Measurements from ENCODE around the gene ZSCAN25.

Gene ZSCAN25

GRCh38 chr7:99618726-99619125, 2.0 kb downstream of the ZSCAN25 start:
- Histone ChIP-seq H3K9ac (ENCODE audit: low read length) (no peak overlapping the region), H3K27me3 (ENCODE audit: control insufficient read depth, insufficient read depth, low read length) (no peaks in the 10 kb centered on the region), H3K36me3 (ENCODE audit: control insufficient read depth, insufficient read depth, low read length) (peaks cover 56% of the 10 kb centered on the region), H3K9me3 (ENCODE audit: control insufficient read depth, insufficient read depth, low read depth, low read length) (no peaks in the 10 kb centered on the region), H3K4me1 (ENCODE audit: control insufficient read depth, insufficient read depth, low read length) (peaks cover 9% of the 10 kb centered on the region; the same call in 1 of the 2 replicates), H3K27ac (ENCODE audit: low read depth, low read length) (no peak overlapping the region), H3K4me3 (ENCODE audit: low read depth, low read length) (no peak overlapping the region)

DNA sequence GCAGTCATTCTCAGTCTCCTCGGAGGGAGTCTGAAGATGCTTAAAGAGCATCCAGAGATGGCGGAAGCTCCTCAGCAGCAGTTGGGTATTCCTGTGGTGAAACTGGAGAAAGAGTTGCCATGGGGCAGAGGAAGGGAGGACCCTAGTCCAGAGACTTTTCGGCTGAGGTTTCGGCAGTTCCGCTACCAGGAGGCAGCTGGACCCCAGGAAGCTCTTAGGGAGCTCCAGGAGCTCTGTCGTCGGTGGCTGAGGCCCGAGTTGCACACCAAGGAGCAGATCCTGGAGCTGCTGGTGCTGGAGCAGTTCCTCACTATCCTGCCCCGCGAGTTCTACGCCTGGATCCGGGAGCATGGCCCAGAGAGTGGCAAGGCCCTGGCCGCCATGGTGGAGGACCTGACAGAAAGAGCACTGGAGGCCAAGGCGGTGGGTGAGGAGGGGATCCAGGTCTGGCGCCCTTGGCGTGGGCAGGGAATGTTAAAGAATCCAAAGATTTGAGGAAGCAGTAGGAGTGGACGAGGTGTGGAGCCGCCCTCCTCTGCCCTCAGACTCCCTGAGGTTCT, 2.9 kb downstream of the ZSCAN25 start:
- Histone ChIP-seq H3K36me3 (ENCODE audit: control insufficient read depth, insufficient read depth, low read length) (peaks cover 65% of the 10 kb centered on the region), H3K9ac (ENCODE audit: low read length) (no peak overlapping the region), H3K27me3 (ENCODE audit: control insufficient read depth, insufficient read depth, low read length) (no peaks in the 10 kb centered on the region), H3K4me3 (ENCODE audit: low read depth, low read length) (no peak overlapping the region), H3K9me3 (ENCODE audit: control insufficient read depth, insufficient read depth, low read depth, low read length) (no peaks in the 10 kb centered on the region), H3K4me1 (ENCODE audit: control insufficient read depth, insufficient read depth, low read length) (peaks cover 9% of the 10 kb centered on the region; the same call in 1 of the 2 replicates), H3K27ac (ENCODE audit: low read depth, low read length) (no peak overlapping the region)

GRCh38 chr7:99621271-99621670, 4.5 kb downstream of the ZSCAN25 start:
- Histone ChIP-seq H3K9ac (ENCODE audit: low read length) (no peak overlapping the region), H3K36me3 (ENCODE audit: control insufficient read depth, insufficient read depth, low read length) (peaks cover 81% of the 10 kb centered on the region), H3K27ac (ENCODE audit: low read depth, low read length) (no peak overlapping the region), H3K4me1 (ENCODE audit: control insufficient read depth, insufficient read depth, low read length) (peaks cover 9% of the 10 kb centered on the region; the same call in 1 of the 2 replicates), H3K27me3 (ENCODE audit: control insufficient read depth, insufficient read depth, low read length) (no peaks in the 10 kb centered on the region), H3K9me3 (ENCODE audit: control insufficient read depth, insufficient read depth, low read depth, low read length) (no peaks in the 10 kb centered on the region), H3K4me3 (ENCODE audit: low read depth, low read length) (no peak overlapping the region)

- Histone ChIP-seq H3K27me3 (ENCODE audit: control insufficient read depth, insufficient read depth, low read length) (no peaks in the 10 kb centered on the region), H3K4me3 (ENCODE audit: low read depth, low read length) (no peak overlapping the region), H3K27ac (ENCODE audit: low read depth, low read length) (no peak overlapping the region), H3K4me1 (ENCODE audit: control insufficient read depth, insufficient read depth, low read length) (peaks cover 7% of the 10 kb centered on the region; the same call in 1 of the 2 replicates), H3K36me3 (ENCODE audit: control insufficient read depth, insufficient read depth, low read length) (peaks cover 94% of the 10 kb centered on the region), H3K9ac (ENCODE audit: low read length) (no peak overlapping the region), H3K9me3 (ENCODE audit: control insufficient read depth, insufficient read depth, low read depth, low read length) (no peaks in the 10 kb centered on the region)
Observed at GRCh38 chr7:99622596-99622995, 5.8 kb downstream of the ZSCAN25 start.

DNA sequence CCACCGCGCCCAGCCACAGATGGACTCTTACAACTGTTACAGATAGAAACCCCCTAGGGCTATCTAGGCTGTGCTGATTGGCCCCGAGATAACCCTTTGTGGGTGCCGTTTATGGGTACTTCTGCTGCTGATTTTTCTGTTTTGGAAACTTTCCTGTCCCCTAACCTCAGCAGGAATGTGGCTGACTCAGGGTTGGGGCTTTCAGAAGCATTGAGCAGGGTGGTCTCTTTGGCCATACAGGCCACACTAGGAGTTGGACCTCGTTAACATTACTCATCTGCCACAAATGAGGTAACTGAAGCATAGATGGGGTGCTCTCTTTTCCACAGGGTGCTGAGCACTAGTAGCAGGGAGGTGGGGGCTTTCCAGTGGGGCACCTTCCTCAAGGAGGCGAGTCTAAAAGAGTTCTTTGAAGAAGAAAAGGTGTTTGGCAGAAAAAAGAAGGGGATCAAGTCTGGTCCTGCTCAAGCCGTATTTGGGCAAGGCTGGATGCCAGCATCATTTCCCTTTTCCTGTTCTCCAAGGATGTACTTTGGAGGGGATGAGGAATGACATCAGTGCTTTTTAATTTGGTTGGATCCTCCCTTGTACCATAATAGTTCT, 6.4 kb downstream of the ZSCAN25 start:
- Histone ChIP-seq H3K27ac (ENCODE audit: low read depth, low read length) (no peak overlapping the region), H3K36me3 (ENCODE audit: control insufficient read depth, insufficient read depth, low read length) (peaks cover 98% of the 10 kb centered on the region), H3K27me3 (ENCODE audit: control insufficient read depth, insufficient read depth, low read length) (no peaks in the 10 kb centered on the region), H3K9me3 (ENCODE audit: control insufficient read depth, insufficient read depth, low read depth, low read length) (no peaks in the 10 kb centered on the region), H3K4me1 (ENCODE audit: control insufficient read depth, insufficient read depth, low read length) (peaks cover 2% of the 10 kb centered on the region), H3K4me3 (ENCODE audit: low read depth, low read length) (no peak overlapping the region), H3K9ac (ENCODE audit: low read length) (no peak overlapping the region)

- Histone ChIP-seq H3K36me3 (ENCODE audit: control insufficient read depth, insufficient read depth, low read length) (peaks cover 98% of the 10 kb centered on the region), H3K4me1 (ENCODE audit: control insufficient read depth, insufficient read depth, low read length) (peaks cover 7% of the 10 kb centered on the region; the same call in 1 of the 2 replicates), H3K9ac (ENCODE audit: low read length) (no peak overlapping the region), H3K4me3 (ENCODE audit: low read depth, low read length) (no peak overlapping the region), H3K9me3 (ENCODE audit: control insufficient read depth, insufficient read depth, low read depth, low read length) (no peaks in the 10 kb centered on the region), H3K27ac (ENCODE audit: low read depth, low read length) (no peak overlapping the region), H3K27me3 (ENCODE audit: control insufficient read depth, insufficient read depth, low read length) (no peaks in the 10 kb centered on the region)
Observed at GRCh38 chr7:99623702-99624447, 7.1 kb downstream of the ZSCAN25 start.

DNA sequence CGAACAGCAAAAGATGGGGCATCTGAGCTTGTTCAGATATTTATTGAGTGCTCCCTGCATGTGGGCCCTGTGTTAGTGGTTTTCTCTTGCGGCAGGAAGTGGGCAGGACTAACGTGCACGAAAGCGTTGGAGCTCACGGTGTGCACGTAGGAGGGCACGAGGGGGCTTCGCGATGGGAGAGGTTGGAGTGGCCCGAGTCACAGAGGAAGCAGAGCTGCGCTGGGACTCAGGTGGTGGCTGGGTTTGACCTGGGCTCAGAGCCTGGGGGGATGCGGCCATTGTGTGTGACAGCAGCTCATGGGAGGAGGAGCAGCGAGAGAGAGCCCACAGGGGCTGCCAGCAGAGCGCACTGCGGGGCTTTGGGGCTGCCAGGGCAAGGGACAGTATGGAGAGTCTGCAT, 7.7 kb downstream of the ZSCAN25 start:
- no peak overlapping the region for H3K9ac ChIP-seq (ENCODE audit: low read length)
- H3K4me1 ChIP-seq (ENCODE audit: control insufficient read depth, insufficient read depth, low read length) = peaks cover 7% of the 10 kb centered on the region; the same call in 1 of the 2 replicates
- peaks cover 97% of the 10 kb centered on the region for H3K36me3 ChIP-seq (ENCODE audit: control insufficient read depth, insufficient read depth, low read length)
- H3K4me3 ChIP-seq (ENCODE audit: low read depth, low read length) = no peak overlapping the region
- no peak overlapping the region for H3K27ac ChIP-seq (ENCODE audit: low read depth, low read length)
- H3K27me3 ChIP-seq (ENCODE audit: control insufficient read depth, insufficient read depth, low read length) = no peaks in the 10 kb centered on the region
- no peaks in the 10 kb centered on the region for H3K9me3 ChIP-seq (ENCODE audit: control insufficient read depth, insufficient read depth, low read depth, low read length)

- Histone ChIP-seq H3K27ac (ENCODE audit: low read depth, low read length) (no peak overlapping the region), H3K36me3 (ENCODE audit: control insufficient read depth, insufficient read depth, low read length) (peaks cover 97% of the 10 kb centered on the region), H3K4me1 (ENCODE audit: control insufficient read depth, insufficient read depth, low read length) (peaks cover 7% of the 10 kb centered on the region), H3K9me3 (ENCODE audit: control insufficient read depth, insufficient read depth, low read depth, low read length) (no peaks in the 10 kb centered on the region), H3K4me3 (ENCODE audit: low read depth, low read length) (no peak overlapping the region), H3K9ac (ENCODE audit: low read length) (no peak overlapping the region), H3K27me3 (ENCODE audit: control insufficient read depth, insufficient read depth, low read length) (no peaks in the 10 kb centered on the region)
Observed at GRCh38 chr7:99625321-99625720, 8.6 kb downstream of the ZSCAN25 start.

- Histone ChIP-seq H3K4me1 (ENCODE audit: control insufficient read depth, insufficient read depth, low read length) (peaks cover 8% of the 10 kb centered on the region), H3K4me3 (ENCODE audit: low read depth, low read length) (no peak overlapping the region), H3K9ac (ENCODE audit: low read length) (no peak overlapping the region), H3K27me3 (ENCODE audit: control insufficient read depth, insufficient read depth, low read length) (no peaks in the 10 kb centered on the region), H3K36me3 (ENCODE audit: control insufficient read depth, insufficient read depth, low read length) (peaks cover 97% of the 10 kb centered on the region), H3K27ac (ENCODE audit: low read depth, low read length) (no peak overlapping the region), H3K9me3 (ENCODE audit: control insufficient read depth, insufficient read depth, low read depth, low read length) (no peaks in the 10 kb centered on the region)
Observed at GRCh38 chr7:99625961-99626360, 9.2 kb downstream of the ZSCAN25 start.

- no peaks in the 10 kb centered on the region for H3K9me3 ChIP-seq (ENCODE audit: control insufficient read depth, insufficient read depth, low read depth, low read length)
- H3K36me3 ChIP-seq (ENCODE audit: control insufficient read depth, insufficient read depth, low read length) = peaks cover 94% of the 10 kb centered on the region
- no peak overlapping the region for H3K9ac ChIP-seq (ENCODE audit: low read length)
- peaks cover 15% of the 10 kb centered on the region for H3K4me1 ChIP-seq (ENCODE audit: control insufficient read depth, insufficient read depth, low read length)
- no peak overlapping the region for H3K27ac ChIP-seq (ENCODE audit: low read depth, low read length)
- H3K27me3 ChIP-seq (ENCODE audit: control insufficient read depth, insufficient read depth, low read length) = no peaks in the 10 kb centered on the region
- H3K4me3 ChIP-seq (ENCODE audit: low read depth, low read length) = no peak overlapping the region
Observed at GRCh38 chr7:99626661-99627060, 9.9 kb downstream of the ZSCAN25 start.

- H3K27ac ChIP-seq (ENCODE audit: low read depth, low read length) = no peak overlapping the region
- H3K27me3 ChIP-seq (ENCODE audit: control insufficient read depth, insufficient read depth, low read length) = no peaks in the 10 kb centered on the region
- no peak overlapping the region for H3K4me3 ChIP-seq (ENCODE audit: low read depth, low read length)
- H3K9me3 ChIP-seq (ENCODE audit: control insufficient read depth, insufficient read depth, low read depth, low read length) = no peaks in the 10 kb centered on the region
- no peak overlapping the region for H3K9ac ChIP-seq (ENCODE audit: low read length)
- peaks cover 91% of the 10 kb centered on the region for H3K36me3 ChIP-seq (ENCODE audit: control insufficient read depth, insufficient read depth, low read length)
- peaks cover 18% of the 10 kb centered on the region for H3K4me1 ChIP-seq (ENCODE audit: control insufficient read depth, insufficient read depth, low read length)
Observed at GRCh38 chr7:99627513-99627912, 10.8 kb downstream of the ZSCAN25 start.

All from HUES6 (cell line).